NCI-H82 treated with DMSO at 0.1 percent for 48 hours (cell line): ENCODE results near the gene KCTD16.

Experiments used
- DNase-seq: peaks from one replicate; lab custom pipeline; 2025; ENCODE audit not compliant: unreplicated experiment; lab: John Stamatoyannopoulos, UW

The KCTD16 gene

DNA sequence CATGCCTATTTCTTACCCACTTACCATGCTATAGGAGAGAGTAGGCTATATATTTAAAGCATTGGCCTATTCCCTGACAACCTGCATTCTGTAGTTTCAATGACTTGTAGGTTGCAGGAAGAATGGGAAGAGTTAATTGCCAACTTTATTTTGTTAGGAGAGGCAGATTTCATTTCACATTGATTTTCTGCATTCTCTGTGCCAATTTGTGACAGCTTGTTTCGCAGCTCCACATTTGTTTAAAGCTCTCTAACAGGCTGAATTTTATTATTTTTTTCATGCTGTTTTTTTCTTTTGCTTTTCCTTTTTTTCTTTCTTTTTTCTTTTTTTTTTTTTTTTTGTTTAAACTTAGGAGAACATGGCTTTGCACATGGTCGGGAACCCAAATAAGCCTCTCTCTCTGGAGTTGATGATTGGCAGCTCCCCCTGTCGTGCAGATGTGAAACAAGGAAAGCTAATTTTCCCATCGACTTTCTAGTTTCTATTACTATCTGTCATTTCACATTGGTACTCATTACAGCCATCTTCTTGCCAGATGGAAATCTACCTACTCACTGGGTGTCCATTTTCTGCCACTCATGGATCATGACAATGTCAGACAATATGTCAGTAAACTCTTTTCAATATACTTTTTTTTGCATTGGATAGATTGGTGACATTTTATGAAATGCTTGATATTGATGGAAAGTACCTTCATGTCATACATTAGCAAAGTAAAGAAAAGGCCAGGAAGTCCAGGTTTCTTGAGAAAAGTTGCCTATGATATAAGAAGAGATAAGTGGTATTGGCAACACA lies 223.2 kb downstream of the KCTD16 start:
- no peak for DNase-seq

DNA sequence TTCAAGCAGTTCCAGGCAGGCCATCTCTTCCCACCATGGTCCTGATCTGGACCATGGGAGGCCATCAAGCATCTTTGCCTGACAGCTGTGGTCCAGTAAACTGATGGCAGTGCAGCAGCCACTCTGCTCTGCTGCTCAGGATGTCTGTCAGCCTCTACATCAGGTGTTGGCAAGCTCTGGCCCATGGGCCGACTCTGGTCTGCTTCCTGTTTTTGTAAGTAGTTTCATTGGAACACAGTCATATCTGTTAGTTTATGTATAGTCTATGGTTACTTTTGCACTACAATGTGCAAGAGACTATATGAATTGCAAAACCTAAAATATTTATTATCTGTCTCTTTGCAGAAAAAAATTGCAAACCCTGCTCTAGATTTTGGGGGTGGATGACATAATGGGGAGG lies 225.0 kb downstream of the KCTD16 start:
- no peak for DNase-seq

DNA sequence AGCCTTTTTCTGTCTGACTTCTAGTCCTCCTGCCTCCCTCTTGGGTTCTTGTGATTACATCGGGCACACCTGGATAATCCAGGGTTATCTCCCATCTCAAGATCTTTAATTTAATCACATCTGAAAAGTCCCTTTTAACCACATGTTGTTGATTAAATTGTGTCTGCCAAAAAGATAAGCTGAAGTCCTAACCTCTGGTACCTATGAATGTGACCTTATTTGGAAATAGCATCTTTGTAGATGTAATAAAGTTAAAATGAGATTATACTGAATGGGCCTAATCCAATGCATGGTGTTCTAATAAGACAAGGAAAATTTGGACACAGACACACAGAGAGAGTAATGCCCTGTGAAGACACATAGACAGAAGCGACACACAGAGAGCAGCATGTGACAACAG lies 232.4 kb downstream of the KCTD16 start:
- DNase-seq: peak; percentile 52

DNA sequence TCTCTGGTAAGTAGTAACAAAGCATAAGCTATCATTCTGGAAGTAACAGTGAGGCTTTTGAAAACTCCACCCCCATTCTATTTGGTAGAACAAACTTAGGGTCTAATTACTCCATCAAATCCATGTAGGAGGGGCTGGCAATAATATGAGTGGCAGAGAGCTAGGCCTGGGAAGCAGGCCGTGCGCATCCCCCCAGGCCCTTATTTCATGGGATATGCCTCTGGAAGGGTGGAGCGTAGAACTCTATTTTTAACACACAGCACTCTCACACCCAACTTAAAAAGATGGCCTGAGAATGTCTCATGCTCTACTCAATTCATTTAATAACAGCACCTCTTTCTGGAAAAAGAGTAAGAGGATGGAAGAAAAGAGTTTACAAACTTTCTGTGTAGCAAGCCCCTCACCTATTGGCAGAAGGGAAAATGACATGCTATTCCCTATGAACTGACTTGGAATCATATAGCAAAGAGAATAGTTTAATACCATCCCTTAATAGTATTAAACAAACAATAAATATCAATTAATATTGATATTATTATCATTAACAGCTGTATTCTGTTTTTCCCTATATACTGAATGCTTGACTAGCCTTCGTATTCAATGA lies 233.2 kb downstream of the KCTD16 start:
- no peak for DNase-seq

DNA sequence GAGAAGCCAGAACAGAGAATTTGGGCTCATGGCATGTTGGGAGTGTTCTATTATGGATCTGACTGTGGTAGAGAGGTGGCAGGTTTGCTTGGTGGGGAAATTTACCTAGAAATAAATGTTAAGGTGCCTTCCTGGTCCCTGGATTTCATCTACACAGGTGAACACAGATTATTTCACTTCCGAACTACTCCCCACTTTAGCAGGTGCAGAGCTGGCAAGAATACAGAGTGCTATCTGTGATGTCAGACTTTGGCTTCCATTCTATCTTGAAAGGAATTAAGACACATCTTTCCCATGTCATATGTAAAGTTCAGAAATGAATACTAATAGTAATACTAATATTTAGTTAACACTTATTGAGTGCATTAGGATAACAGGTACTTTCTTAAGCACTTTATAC lies 234.0 kb downstream of the KCTD16 start:
- DNase-seq: no peak

DNA sequence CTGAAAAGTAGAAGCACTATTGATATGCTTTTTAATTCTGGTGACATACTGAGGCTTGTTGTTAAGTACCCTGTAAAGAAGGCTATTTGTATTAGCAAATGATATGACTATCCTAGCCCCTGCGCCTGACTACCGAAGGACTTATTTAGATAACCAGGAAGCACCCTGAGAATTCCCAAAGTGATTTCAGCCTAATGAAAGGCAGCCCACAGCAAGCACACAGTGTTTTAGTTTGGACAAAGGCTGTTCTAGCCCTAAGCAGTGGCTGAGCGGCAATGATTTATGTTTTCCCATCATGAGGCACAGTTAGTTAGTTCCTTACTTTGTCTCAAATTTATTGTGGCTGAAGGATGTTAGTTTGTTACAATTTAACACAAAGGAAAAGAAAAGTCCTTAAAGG lies 235.3 kb downstream of the KCTD16 start:
- DNase-seq: no peak

DNA sequence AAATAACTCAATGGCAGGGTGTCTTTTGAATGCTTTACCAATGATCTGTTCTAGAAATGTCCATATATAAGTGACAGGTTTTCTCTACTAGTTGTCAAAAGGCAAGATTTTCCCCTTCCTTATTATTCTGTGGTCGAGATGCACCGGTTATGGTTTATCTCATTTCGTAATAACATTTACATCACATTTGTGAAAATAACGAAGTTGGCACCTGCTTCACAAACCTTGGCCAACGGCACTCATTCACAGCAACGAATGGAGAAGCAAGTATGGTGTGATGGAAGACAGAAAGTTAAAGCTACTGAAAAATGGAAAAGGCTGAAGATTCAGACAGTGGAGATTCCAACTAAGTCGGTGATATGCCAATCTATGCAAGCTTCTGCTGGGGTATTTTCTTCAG lies 235.8 kb downstream of the KCTD16 start:
- no peak for DNase-seq

DNA sequence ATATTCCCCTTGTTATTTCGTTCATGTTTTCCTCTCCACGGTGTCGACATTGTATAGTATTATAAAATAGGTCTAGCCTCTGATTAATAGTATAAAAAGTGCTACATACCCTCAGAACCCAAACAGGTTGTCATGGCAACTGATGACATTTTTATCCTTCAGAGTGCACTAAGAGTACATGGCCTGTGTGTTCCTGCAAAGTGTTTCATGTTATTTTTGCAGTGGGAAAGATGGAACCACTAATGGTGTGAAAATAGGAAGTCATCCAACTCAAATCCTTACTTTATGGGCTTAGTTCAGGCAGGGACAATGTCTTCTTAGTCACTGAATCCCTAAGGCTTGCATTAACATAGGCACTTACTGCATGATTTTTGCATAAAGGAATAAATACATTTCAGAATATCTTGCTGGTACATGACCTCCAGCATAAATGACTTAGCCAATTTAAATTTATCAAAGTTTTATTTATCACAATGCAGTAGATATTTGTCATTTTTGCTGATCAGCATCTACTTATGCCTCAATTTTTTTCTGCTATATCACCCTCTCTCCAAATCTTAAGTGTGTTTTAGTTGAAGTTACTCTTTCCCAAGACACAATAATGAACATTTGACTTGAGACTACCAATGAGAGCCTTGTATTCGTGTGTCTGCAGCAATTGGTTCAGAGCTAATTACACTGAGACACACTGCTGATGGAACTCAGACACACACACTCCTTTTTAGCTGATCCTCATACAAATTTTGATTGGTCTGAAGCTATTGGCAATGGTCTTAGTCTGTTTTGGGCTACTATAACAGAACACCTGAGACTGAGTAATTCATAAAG lies 243.7 kb downstream of the KCTD16 start:
- no peak for DNase-seq

DNA sequence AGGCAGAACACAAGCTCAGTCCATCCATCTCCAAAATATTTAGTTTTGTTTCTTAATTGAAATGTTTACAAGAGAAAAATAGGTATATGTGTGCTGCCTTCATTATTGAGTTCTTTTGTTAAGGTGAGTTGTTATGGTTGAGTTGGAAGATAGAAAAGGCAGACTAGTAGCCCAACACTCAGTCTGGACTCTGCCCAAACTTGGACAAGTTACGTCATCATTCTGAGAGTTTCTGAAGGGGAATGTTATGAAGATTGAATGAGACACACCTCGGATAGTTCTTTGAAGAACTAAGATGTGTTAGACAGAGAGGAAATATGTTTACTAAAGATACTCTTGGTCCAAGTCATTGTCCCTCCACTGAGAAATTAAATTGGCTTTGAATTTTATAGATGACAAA lies 245.5 kb downstream of the KCTD16 start:
- DNase-seq: no peak

DNA sequence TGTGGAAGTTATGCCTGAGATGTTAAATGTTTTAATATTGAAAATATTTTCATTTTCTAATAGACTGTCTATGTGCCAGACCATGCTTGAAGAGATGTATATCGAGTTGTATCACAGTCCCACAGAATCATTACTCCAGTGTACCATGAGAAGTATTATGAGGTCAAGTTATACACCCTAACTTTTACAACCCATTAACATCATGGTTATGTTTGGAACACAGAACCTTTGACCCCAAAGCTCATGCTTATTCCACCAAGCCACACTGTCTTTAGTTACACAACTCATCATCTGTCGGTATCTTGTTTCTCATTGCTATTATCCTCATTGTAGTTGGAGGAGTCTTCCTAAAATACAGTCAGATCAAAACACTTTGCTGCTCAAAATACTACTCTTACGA lies 248.0 kb downstream of the KCTD16 start:
- DNase-seq: no peak

DNA sequence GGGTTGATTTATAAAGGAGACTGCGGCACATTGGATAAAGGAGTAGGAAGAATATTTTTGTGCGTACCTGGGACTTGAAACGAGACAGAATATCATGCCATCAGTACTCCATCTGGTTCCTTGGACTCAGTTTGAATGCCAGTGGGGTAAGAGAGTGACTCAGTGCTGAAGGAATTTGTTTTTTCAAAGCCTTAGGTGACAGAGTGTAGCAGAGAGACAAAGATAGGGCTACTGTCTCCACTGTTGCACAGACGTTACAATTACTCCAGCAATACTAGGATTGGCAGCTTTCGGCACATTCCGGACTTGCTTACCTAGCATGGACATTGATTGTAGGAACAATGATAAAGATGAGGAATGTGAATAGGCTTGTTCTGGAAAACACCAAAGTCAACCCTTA lies 250.7 kb downstream of the KCTD16 start:
- DNase-seq: no peak

DNA sequence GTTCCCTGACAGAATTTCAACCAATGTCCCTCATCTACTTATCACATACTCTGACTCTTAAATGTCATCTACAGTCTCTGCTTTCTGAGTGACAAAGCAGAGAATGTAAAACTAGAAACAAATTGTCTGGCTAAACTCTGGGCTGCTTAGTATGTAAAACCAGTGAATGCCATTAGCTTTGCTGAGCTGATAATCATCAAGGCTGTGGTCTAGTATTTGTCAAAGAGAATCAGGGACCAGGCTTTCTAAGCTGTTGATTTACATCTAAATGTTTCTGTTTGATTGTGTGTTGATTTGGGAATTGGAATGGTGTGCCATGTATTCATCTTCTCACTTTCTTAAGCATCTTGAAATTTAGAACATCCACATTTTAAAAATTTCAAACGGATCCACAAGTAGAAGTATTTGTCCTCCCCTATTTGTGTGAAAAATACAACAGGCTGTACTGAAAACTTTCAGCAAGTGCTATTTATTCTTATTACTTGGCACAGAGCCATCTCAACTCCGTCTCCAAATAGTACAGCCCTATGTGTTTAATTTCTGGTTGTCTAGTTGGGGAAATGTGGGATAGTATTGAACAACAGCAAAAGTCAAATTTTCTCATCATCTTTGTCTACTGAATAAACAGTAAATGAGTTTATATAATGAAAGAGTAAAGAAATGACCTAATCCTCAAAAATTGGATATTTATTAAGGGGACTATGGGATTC lies 251.5 kb downstream of the KCTD16 start:
- peak; percentile 15 for DNase-seq

DNA sequence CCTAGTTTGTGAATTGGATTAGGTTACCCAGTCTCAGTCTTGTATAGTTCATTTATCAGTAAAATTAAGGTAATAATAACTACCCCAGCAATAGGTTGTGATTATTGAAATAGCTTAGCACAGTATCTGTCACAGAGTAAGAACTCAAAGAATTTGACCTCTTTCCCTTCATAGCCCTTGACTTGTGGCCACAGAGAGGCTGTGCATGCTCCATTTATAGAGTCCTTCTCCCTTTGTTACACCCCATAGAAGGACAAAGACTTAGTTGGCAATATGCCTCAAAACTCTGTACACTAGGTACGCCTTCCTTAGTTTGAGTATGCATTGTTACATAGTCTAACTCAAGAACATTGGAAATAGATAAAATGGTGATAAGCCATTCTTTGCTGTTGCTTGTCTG lies 257.2 kb downstream of the KCTD16 start:
- no peak for DNase-seq

DNA sequence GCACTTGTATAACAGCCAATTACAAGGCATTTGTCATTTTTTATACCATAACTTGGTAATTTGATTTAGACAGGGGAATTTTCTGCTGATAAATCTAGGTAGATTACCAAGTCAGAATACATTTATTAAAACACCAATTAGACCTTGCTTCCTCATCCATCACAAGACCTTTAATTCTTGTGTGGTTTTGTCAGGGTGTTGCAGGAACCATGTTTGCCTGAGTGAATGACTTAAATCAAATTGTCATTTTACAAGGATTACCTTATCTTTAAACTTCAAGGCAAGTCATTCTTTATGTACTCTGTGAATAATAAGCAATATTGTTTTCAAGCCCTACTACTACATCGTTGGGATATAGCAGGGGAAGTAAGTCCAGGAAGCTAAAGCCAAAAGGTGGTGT lies 257.7 kb downstream of the KCTD16 start:
- DNase-seq: no peak

DNA sequence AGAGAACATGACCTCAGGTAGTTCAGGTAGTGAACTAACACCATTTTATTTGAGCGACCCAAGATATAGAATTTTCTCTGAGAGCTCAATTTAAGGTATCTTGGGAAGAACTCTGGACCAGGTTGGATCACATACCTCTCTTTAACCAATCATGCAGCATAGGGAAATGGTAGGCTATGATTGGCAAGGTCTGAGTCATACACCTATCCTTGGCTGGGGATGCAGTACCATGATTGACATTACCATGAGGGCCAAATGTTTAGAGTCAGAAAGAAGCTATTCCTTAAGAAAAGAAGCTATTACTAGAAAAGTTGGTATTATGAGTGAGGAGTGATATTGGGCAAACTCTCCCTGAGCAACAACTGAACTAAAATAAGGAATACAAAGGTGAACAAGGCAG lies 258.7 kb downstream of the KCTD16 start:
- DNase-seq: no peak

DNA sequence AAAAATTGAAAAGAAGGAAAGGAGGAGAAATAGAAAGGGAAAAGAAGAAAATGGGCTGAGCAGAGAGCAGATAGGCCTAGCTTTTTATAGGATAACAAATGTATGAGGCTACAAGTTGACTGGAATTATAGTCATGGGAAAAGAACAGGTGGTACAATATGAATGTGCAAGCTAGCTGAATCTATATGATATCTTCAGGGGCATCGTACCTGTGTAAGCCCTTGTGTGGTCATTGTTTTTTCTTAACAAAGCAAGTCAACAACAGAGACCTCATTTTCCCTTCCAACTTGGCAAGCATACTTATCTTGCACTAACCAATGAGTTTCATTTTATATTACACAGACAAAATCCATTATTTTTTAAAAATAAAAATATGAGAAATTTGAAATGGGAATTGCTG lies 259.2 kb downstream of the KCTD16 start:
- DNase-seq: no peak

DNA sequence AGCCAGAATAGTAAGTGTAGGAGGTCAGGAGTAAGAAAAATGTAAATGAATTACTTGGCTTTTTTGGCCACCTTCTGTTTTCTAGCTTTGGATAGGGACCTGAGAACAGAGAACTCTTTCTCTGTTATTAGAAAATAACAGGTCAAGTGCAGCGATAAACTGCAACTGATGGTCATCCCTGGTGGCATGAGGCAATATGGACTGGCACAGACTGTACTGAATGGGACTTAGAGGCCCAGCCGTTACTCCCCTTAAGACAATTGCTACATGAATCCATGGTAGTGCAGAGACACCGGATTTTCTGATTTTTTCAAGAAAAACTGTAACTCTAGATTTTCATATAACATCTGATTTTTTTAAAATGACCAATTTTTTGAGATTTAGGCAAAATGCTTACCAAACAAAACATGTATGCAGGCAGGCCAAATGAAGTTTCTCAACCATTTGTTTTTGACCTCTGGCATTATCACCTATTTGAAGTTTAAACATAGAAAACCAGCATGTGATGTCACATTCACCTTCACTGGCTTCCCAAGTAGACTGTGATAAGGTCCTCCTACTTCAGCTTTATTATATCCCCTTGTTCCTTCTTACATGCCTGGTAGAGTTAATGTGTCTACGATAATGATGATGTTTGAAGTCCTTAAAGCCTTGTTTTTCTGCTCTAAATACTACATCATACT lies 262.6 kb downstream of the KCTD16 start:
- DNase-seq: no peak

DNA sequence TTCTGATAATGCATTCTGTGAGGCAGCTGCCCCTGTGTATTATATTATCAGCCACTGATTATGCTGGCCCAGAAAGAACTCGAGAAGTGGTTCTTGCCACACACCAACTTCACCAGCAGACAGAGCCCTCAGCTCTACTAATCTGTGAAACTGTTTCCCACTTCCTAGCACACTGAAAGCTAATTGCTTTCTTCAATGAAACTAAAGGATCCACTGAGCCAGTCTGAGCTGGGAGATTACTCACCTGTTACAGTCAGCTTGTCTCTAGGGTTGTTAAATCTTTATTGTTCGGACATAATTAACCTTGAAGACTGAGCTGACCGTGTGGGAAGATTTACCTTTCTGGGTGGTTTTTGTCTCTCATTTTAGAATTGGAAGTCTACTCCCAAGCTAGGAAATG lies 263.2 kb downstream of the KCTD16 start:
- peak; percentile 38 for DNase-seq

DNA sequence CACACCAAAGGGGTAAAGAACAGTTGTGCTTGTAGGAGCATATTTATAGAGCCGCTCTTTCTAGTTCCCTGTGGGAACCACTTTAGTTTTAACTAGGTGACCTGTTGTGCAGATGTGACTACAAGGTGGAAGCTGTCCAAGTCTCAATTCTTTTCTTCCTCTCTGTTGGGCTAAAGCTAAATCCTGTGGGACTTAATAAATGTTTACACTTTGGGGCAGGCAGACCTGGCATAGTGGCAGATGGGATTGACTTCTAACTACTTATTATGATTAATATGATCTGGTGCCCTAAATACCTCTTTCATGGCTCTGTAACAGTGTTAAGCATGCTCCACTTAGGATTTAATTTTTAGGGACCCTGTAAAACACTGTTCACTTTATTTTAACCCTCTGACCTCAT lies 265.3 kb downstream of the KCTD16 start:
- peak; percentile 90 for DNase-seq

DNA sequence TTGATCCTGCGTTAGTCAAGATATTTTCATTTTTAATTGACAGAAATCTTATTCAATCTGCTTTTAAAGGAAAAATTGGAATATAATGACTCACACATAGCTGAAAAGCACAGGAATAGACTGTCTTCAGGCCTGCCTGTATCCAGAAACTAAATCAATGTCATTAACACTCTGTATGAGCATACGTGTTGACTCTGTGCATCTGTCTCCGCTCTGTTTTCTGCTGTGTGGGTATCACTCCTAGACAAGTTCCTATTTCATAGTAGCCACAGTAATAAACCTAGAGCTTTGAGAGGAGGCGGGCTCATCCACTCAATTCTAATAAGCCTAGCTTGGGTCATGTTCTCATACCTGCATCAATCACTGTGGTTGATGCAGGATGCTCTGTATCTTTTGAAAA lies 267.6 kb downstream of the KCTD16 start:
- DNase-seq: no peak

DNA sequence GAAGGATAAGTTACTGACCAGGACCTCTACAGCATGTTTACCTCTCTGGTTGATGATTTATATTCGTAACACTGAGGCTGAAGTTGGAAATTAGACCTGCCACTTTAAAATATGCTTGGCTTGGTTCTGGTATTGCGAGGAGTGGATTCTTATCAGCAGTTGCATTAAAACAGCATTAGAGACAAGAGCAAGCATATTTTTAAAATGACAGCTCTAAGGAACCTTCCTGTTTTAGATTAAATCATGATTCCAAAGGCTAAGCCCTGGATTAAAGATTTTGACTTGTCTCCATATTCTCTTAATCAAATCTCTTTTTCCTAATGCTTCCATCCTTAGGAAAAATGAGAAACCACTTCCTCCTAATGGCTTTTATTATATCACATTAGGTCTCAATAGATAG lies 277.8 kb downstream of the KCTD16 start:
- no peak for DNase-seq
